Mucosa of gallbladder (tissue), 1 donor: ENCODE measurements around the gene RARRES1. TPM values are rescaled to one million over a fixed set of nuclear protein-coding genes. Genes with fewer than 3 reads are reported as not detected.

Experiments used
- total RNA-seq: library from RNA; stranded (reverse); gene quantifications from one replicate; pipeline ENCODE4 v1.2.1, GENCODE V29; 2021
- donor health status: DM: no; HTN: no; CAD: no.

RARRES1 gene
- total RNA-seq, 1 donor from 2014 or later = 6.3 TPM

Other genes with a start within 250 kb of the RARRES1 start
- gene MLF1, start 161.3 kb downstream of the RARRES1 start, total RNA-seq = 9.9 TPM
- gene GFM1, start 87.9 kb downstream of the RARRES1 start, total RNA-seq = 33.5 TPM
- 17.0 TPM for gene LXN, start 59.8 kb downstream of the RARRES1 start, total RNA-seq
- gene MFSD1, start 69.6 kb upstream of the RARRES1 start, total RNA-seq = 53.1 TPM